ENCODE data around the gene CATSPERB.
A peak's percentile ranks its signal among the peaks of the same experiment; 100 is the strongest.
"Not testable (repeated sequence)": the region's sequence is repeated elsewhere in the genome, so short reads cannot be mapped to it uniquely, and the experiment has no call there.

CATSPERB gene

GRCh38 chr14:91577632-91578233 is 154.2 kb downstream of the CATSPERB start:
- no peak for DNase-seq (ENCODE audit: low read depth in 2 of 2)

GRCh38 chr14:91575469-91576208 is 156.2 kb downstream of the CATSPERB start:
- no peak for DNase-seq (ENCODE audit: low read depth in 2 of 2)

GRCh38 chr14:91573894-91574837 is 157.7 kb downstream of the CATSPERB start:
- peak; percentile 80 to 88 for DNase-seq (ENCODE audit: low read depth in 2 of 2)

GRCh38 chr14:91573528-91573893 is 158.4 kb downstream of the CATSPERB start:
- DNase-seq (ENCODE audit: low read depth in 2 of 2) = no peak

GRCh38 chr14:91570021-91570420 is 161.9 kb downstream of the CATSPERB start:
- DNase-seq (ENCODE audit: low read depth in 2 of 2) = no peak

- no peak for DNase-seq (ENCODE audit: low read depth in 2 of 2)
Observed at GRCh38 chr14:91569301-91569700, 162.6 kb downstream of the CATSPERB start.

- DNase-seq (ENCODE audit: low read depth in 2 of 2) = no peak
Observed at GRCh38 chr14:91568626-91569025, 163.3 kb downstream of the CATSPERB start.

- DNase-seq (ENCODE audit: low read depth in 2 of 2) = not testable (repeated sequence)
Observed at GRCh38 chr14:91567827-91568226, 164.1 kb downstream of the CATSPERB start.

- no peak for DNase-seq (ENCODE audit: low read depth in 2 of 2)
Observed at GRCh38 chr14:91555531-91555930, 176.4 kb downstream of the CATSPERB start.

GRCh38 chr14:91554535-91555332 is 177.2 kb downstream of the CATSPERB start:
- no peak for DNase-seq (ENCODE audit: low read depth in 2 of 2)

GRCh38 chr14:91548108-91548507 is 183.8 kb downstream of the CATSPERB start:
- no peak for DNase-seq (ENCODE audit: low read depth in 2 of 2)

GRCh38 chr14:91545946-91546716 is 185.8 kb downstream of the CATSPERB start:
- DNase-seq (ENCODE audit: low read depth in 2 of 2) = no peak

GRCh38 chr14:91545204-91545603 is 186.7 kb downstream of the CATSPERB start:
- DNase-seq (ENCODE audit: low read depth in 2 of 2) = no peak

- DNase-seq (ENCODE audit: low read depth in 2 of 2) = no peak
Observed at GRCh38 chr14:91536327-91536726, 195.6 kb downstream of the CATSPERB start.

GRCh38 chr14:91534059-91534458 is 197.8 kb downstream of the CATSPERB start:
- DNase-seq (ENCODE audit: low read depth in 2 of 2) = not testable (repeated sequence)

GRCh38 chr14:91533623-91534022 is 198.3 kb downstream of the CATSPERB start:
- no peak for DNase-seq (ENCODE audit: low read depth in 2 of 2)

Data from stimulated activated CD8-positive, alpha-beta memory T cell treated with anti-CD3 and anti-CD28 coated beads, Interleukin-15, amount 100 ng/mL, for 48 hours (primary cell).